ENCODE data around the gene UEVLD.
A peak's percentile ranks its signal among the peaks of the same experiment; 100 is the strongest.
"Not testable (repeated sequence)": the region's sequence is repeated elsewhere in the genome, so short reads cannot be mapped to it uniquely, and the experiment has no call there.

The UEVLD gene

GRCh38 chr11:18588297-18589252 lies at the start of gene UEVLD:
Gene UEVLD, minus strand, starts transcription at chr11:18588734. Its CDS starts 80 bp downstream, at chr11:18588654.
- DNase-seq = peak; percentile 80 to 86

GRCh38 chr11:18634140-18635032 lies 45.9 kb upstream of the UEVLD start, which contains the start of gene SPTY2D1:
Gene SPTY2D1, minus strand, starts transcription at chr11:18634342. Its CDS starts 85 bp downstream, at chr11:18634257.
- DNase-seq = peak; percentile 97 to 98

- peak; percentile 35 to 40 for DNase-seq
Observed at GRCh38 chr11:18633256-18634139, 45.0 kb upstream of the UEVLD start.

- DNase-seq = no peak
Observed at GRCh38 chr11:18632841-18633240, 44.3 kb upstream of the UEVLD start.

GRCh38 chr11:18624161-18624560 lies 35.6 kb upstream of the UEVLD start:
- DNase-seq = no peak

- DNase-seq = no peak
Observed at GRCh38 chr11:18623707-18624106, 35.2 kb upstream of the UEVLD start.

- no peak for DNase-seq
Observed at GRCh38 chr11:18618342-18619025, 29.9 kb upstream of the UEVLD start.

- DNase-seq = peak; percentile 11 to 24
Observed at GRCh38 chr11:18617688-18618341, 29.3 kb upstream of the UEVLD start.

- DNase-seq = no peak
Observed at GRCh38 chr11:18615628-18616392, 27.3 kb upstream of the UEVLD start.

GRCh38 chr11:18614667-18615066 lies 26.1 kb upstream of the UEVLD start:
- no peak for DNase-seq

- DNase-seq = no peak
Observed at GRCh38 chr11:18612394-18612793, 23.9 kb upstream of the UEVLD start.

- DNase-seq = no peak
Observed at GRCh38 chr11:18611196-18611595, 22.7 kb upstream of the UEVLD start.

GRCh38 chr11:18608376-18608775 lies 19.8 kb upstream of the UEVLD start:
- no peak for DNase-seq

- no peak for DNase-seq
Observed at GRCh38 chr11:18600915-18601569, 12.5 kb upstream of the UEVLD start.

- DNase-seq = no peak
Observed at GRCh38 chr11:18599739-18600230, 11.3 kb upstream of the UEVLD start, which contains the start of gene MISFA. Gene MISFA, plus strand, starts transcription at chr11:18599789. Its CDS starts 140 bp downstream, at chr11:18599929.

- no peak for DNase-seq
Observed at GRCh38 chr11:18594999-18595749, 6.6 kb upstream of the UEVLD start.

- not testable (repeated sequence) for DNase-seq
Observed at GRCh38 chr11:18594088-18594487, 5.6 kb upstream of the UEVLD start.

- DNase-seq = no peak
Observed at GRCh38 chr11:18590571-18590970, 2.0 kb upstream of the UEVLD start.

- no peak for DNase-seq
Observed at GRCh38 chr11:18581825-18582224, 6.7 kb downstream of the UEVLD start.

All from activated CD4-positive, alpha-beta T cell treated with anti-CD3 and anti-CD28 coated beads, Interleukin-2, amount 50 U/mL, for 48 hours (primary cell).